Activated naive CD8-positive, alpha-beta T cell (primary cell): ENCODE measurements around the gene PLXDC2.

Experiments
- H3K27ac Mint-ChIP-seq: one replicate; pipeline ENCODE4 v1.8.0; 2021; ENCODE audit warnings: mixed read lengths
- H3K27me3 Mint-ChIP-seq: one replicate; pipeline ENCODE4 v1.8.0; 2021; ENCODE audit warnings: mixed read lengths
- H3K36me3 Mint-ChIP-seq: one replicate; pipeline ENCODE4 v1.8.0; 2021; ENCODE audit warnings: mixed read lengths
- H3K4me1 Mint-ChIP-seq: one replicate; pipeline ENCODE4 v1.8.0; 2021; ENCODE audit warnings: low read depth, mixed read lengths
- H3K4me3 Mint-ChIP-seq: one replicate; pipeline ENCODE4 v1.8.0; 2021; ENCODE audit warnings: mild to moderate bottlenecking, mixed read lengths
- H3K9me3 Mint-ChIP-seq: one replicate; pipeline ENCODE4 v1.8.0; 2021; ENCODE audit warnings: low read depth, mixed read lengths

PLXDC2 gene

DNA sequence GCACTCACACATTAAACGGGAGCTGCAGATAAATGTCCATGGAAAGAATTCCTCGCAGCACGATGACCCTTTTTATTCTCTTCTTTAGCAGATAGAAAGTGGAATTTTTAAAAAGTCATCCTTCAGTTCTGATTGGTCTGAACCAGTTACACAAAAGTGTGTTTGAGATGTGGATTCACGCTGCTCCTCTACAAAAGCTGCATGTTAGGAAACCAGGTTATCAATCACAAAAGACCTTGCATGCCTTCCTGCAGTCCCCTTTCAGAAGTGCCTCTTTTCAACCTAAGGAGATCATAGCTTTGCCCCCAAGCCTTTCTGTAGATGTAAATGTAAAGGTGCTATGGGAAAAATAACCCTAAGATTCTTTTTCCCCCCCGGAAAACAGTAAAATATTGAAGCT lies 299.7 kb downstream of the PLXDC2 start:
- no peak overlapping the region for H3K27ac Mint-ChIP-seq
- H3K4me3 Mint-ChIP-seq, result no peak overlapping the region
- H3K9me3 Mint-ChIP-seq, result no peaks in the 10 kb centered on the region
- no peaks in the 10 kb centered on the region for H3K36me3 Mint-ChIP-seq
- H3K27me3 Mint-ChIP-seq, result no peaks in the 10 kb centered on the region
- no peaks in the 10 kb centered on the region for H3K4me1 Mint-ChIP-seq

DNA sequence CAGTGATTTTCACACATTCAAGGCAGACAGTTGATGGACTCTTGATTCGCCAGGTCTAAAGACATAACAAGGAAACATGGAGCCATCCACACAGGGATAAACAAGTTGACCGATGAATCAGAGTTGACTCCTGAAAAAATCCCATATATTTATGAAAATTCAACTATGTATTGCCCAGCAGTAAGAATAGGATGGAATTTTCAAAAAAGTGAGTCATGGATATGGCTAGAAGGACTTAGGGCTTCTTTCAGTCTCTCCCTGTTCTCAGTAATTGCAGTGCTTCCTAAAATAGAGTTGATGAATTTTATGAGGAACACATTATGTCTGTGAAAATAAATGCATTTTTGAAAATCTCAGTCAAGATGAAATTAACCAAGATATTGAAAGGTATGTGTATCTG lies 301.2 kb downstream of the PLXDC2 start:
- H3K9me3 Mint-ChIP-seq, result no peaks in the 10 kb centered on the region
- H3K4me1 Mint-ChIP-seq, result no peaks in the 10 kb centered on the region
- no peak overlapping the region for H3K27ac Mint-ChIP-seq
- H3K36me3 Mint-ChIP-seq, result no peaks in the 10 kb centered on the region
- no peaks in the 10 kb centered on the region for H3K27me3 Mint-ChIP-seq
- no peak overlapping the region for H3K4me3 Mint-ChIP-seq

- Mint-ChIP-seq H3K9me3 (no peaks in the 10 kb centered on the region), H3K4me3 (no peak overlapping the region), H3K27ac (no peak overlapping the region), H3K27me3 (no peaks in the 10 kb centered on the region), H3K36me3 (no peaks in the 10 kb centered on the region), H3K4me1 (no peaks in the 10 kb centered on the region)
Observed at GRCh38 chr10:20118119-20118518, 301.9 kb downstream of the PLXDC2 start.

DNA sequence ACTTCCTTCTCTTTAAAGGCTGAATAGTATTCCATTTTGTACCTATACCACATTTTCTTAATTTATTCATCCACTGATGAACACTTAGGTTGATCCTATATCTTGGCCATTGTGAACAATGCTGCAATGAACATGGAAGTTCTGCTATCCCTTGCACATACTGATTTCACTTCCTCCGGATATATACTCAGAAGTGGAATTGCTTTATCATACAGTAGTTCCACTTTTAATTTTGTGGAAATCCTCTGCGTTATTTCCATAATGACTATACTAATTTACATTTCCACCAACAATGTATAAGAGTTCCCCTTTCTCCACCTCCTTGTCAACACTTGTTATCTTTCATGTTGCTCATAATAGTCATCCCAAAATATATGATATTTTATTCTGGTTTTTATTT lies 312.6 kb downstream of the PLXDC2 start:
- H3K4me3 Mint-ChIP-seq, result no peak overlapping the region
- H3K36me3 Mint-ChIP-seq, result no peaks in the 10 kb centered on the region
- H3K4me1 Mint-ChIP-seq, result no peaks in the 10 kb centered on the region
- H3K27ac Mint-ChIP-seq, result no peak overlapping the region
- H3K9me3 Mint-ChIP-seq, result peaks cover 25% of the 10 kb centered on the region
- no peaks in the 10 kb centered on the region for H3K27me3 Mint-ChIP-seq

GRCh38 chr10:20132816-20133215 lies 316.6 kb downstream of the PLXDC2 start:
- no peaks in the 10 kb centered on the region for H3K27me3 Mint-ChIP-seq
- H3K27ac Mint-ChIP-seq, result no peak overlapping the region
- H3K9me3 Mint-ChIP-seq, result peaks cover 32% of the 10 kb centered on the region
- H3K4me1 Mint-ChIP-seq, result no peaks in the 10 kb centered on the region
- H3K4me3 Mint-ChIP-seq, result no peak overlapping the region
- H3K36me3 Mint-ChIP-seq, result no peaks in the 10 kb centered on the region

- no peak overlapping the region for H3K4me3 Mint-ChIP-seq
- H3K36me3 Mint-ChIP-seq, result no peaks in the 10 kb centered on the region
- no peaks in the 10 kb centered on the region for H3K4me1 Mint-ChIP-seq
- H3K27me3 Mint-ChIP-seq, result no peaks in the 10 kb centered on the region
- peaks cover 32% of the 10 kb centered on the region for H3K9me3 Mint-ChIP-seq
- H3K27ac Mint-ChIP-seq, result no peak overlapping the region
Observed at GRCh38 chr10:20133669-20134189, 317.5 kb downstream of the PLXDC2 start.

DNA sequence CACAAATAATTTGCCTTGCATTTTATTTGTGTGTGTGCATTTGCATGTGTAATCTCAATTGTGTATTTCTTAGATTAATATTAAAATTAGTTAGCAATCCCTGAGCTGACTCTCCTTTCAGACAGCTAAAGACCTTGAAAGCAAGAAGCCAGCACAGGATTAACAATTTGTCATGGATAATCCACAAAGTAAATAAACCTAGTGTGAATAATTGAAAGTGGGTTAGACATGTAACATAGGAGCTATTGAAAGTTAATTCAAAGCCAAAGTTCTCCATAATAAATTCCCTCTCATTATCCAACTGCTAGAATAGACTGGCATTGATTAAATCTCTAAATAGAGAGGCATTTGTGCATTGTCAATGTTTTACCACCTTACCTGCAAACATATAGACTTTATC lies 326.1 kb downstream of the PLXDC2 start:
- Mint-ChIP-seq H3K36me3 (no peaks in the 10 kb centered on the region), H3K27me3 (no peaks in the 10 kb centered on the region), H3K27ac (no peak overlapping the region), H3K9me3 (peaks cover 3% of the 10 kb centered on the region), H3K4me3 (no peak overlapping the region), H3K4me1 (no peaks in the 10 kb centered on the region)

GRCh38 chr10:20144268-20144667 lies 328.0 kb downstream of the PLXDC2 start:
- Mint-ChIP-seq H3K9me3 (no peaks in the 10 kb centered on the region), H3K27ac (no peak overlapping the region), H3K27me3 (no peaks in the 10 kb centered on the region), H3K4me1 (no peaks in the 10 kb centered on the region), H3K36me3 (no peaks in the 10 kb centered on the region), H3K4me3 (no peak overlapping the region)

DNA sequence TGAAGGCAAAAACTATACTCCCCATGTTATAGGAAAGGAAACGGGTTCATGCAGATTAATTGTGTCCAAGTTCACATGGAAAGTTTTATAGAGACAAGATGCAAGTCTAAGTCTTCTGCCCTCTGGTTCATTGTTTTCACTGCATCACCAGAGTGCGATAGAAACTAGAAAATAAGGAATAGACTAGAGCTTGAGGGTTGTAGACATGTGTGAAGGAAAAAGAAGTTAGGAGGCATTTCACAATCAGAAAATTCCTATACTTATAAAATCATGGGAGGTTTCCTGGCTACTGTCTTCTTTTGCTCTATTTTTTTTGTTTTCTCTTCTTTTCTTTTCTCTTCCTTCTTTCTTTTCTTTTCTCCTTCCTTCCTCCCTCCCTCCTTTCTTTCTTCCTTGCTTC lies 329.8 kb downstream of the PLXDC2 start:
- H3K4me3 Mint-ChIP-seq, result no peak overlapping the region
- no peaks in the 10 kb centered on the region for H3K4me1 Mint-ChIP-seq

GRCh38 chr10:20147684-20148083 lies 331.5 kb downstream of the PLXDC2 start:
- no peak overlapping the region for H3K27ac Mint-ChIP-seq
- no peaks in the 10 kb centered on the region for H3K4me1 Mint-ChIP-seq
- H3K36me3 Mint-ChIP-seq, result no peaks in the 10 kb centered on the region
- H3K4me3 Mint-ChIP-seq, result no peak overlapping the region
- H3K9me3 Mint-ChIP-seq, result no peaks in the 10 kb centered on the region
- H3K27me3 Mint-ChIP-seq, result no peaks in the 10 kb centered on the region

More for the DNA sequence above, 329.8 kb downstream of the PLXDC2 start:
- Mint-ChIP-seq H3K27me3 (no peaks in the 10 kb centered on the region), H3K27ac (no peak overlapping the region), H3K9me3 (no peaks in the 10 kb centered on the region), H3K36me3 (no peaks in the 10 kb centered on the region)

GRCh38 chr10:20156511-20156910 lies 340.3 kb downstream of the PLXDC2 start:
- no peak overlapping the region for H3K27ac Mint-ChIP-seq
- no peak overlapping the region for H3K4me3 Mint-ChIP-seq
- no peaks in the 10 kb centered on the region for H3K4me1 Mint-ChIP-seq
- no peaks in the 10 kb centered on the region for H3K9me3 Mint-ChIP-seq
- H3K36me3 Mint-ChIP-seq, result no peaks in the 10 kb centered on the region
- H3K27me3 Mint-ChIP-seq, result no peaks in the 10 kb centered on the region

GRCh38 chr10:20157314-20157713 lies 341.1 kb downstream of the PLXDC2 start:
- Mint-ChIP-seq H3K27ac (no peak overlapping the region), H3K9me3 (no peaks in the 10 kb centered on the region), H3K4me3 (no peak overlapping the region), H3K36me3 (no peaks in the 10 kb centered on the region), H3K27me3 (no peaks in the 10 kb centered on the region), H3K4me1 (no peaks in the 10 kb centered on the region)

- H3K36me3 Mint-ChIP-seq, result no peaks in the 10 kb centered on the region
- no peak overlapping the region for H3K27ac Mint-ChIP-seq
- H3K4me1 Mint-ChIP-seq, result no peaks in the 10 kb centered on the region
- H3K27me3 Mint-ChIP-seq, result no peaks in the 10 kb centered on the region
- H3K4me3 Mint-ChIP-seq, result no peak overlapping the region
- H3K9me3 Mint-ChIP-seq, result no peaks in the 10 kb centered on the region
Observed at GRCh38 chr10:20158086-20158485, 341.9 kb downstream of the PLXDC2 start.

DNA sequence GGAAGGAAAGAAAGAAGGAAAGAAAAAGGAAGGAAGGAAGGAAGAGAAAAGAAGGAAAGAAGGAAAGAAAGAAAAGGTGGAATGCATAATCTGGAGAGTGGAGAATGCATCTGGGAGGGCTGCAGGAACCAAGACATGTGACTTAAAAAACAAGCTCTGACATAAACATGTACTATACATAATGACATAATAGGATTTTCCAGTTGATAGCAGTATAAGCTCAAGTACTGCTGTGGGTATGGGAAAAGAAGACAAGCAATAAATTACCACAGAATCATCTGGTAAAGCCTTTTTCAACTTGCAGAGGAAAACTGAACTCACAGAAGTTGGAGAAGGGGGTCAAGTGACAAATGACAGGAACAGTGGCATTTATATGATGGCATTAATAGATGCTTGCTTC lies 345.9 kb downstream of the PLXDC2 start:
- no peaks in the 10 kb centered on the region for H3K9me3 Mint-ChIP-seq
- no peaks in the 10 kb centered on the region for H3K36me3 Mint-ChIP-seq
- no peaks in the 10 kb centered on the region for H3K4me1 Mint-ChIP-seq
- H3K4me3 Mint-ChIP-seq, result no peak overlapping the region
- H3K27ac Mint-ChIP-seq, result no peak overlapping the region
- no peaks in the 10 kb centered on the region for H3K27me3 Mint-ChIP-seq

GRCh38 chr10:20166096-20166675 lies 350.0 kb downstream of the PLXDC2 start:
- no peaks in the 10 kb centered on the region for H3K27me3 Mint-ChIP-seq
- no peaks in the 10 kb centered on the region for H3K9me3 Mint-ChIP-seq
- H3K27ac Mint-ChIP-seq, result no peak overlapping the region
- H3K4me3 Mint-ChIP-seq, result no peak overlapping the region
- no peaks in the 10 kb centered on the region for H3K4me1 Mint-ChIP-seq
- no peaks in the 10 kb centered on the region for H3K36me3 Mint-ChIP-seq

GRCh38 chr10:20170661-20171060 lies 354.4 kb downstream of the PLXDC2 start:
- H3K27me3 Mint-ChIP-seq, result no peaks in the 10 kb centered on the region
- no peaks in the 10 kb centered on the region for H3K36me3 Mint-ChIP-seq
- no peaks in the 10 kb centered on the region for H3K4me1 Mint-ChIP-seq
- H3K9me3 Mint-ChIP-seq, result no peaks in the 10 kb centered on the region
- no peak overlapping the region for H3K27ac Mint-ChIP-seq
- H3K4me3 Mint-ChIP-seq, result no peak overlapping the region
